ENCODE results near the gene SCARF2.
"Not testable (repeated sequence)": the region's sequence is repeated elsewhere in the genome, so short reads cannot be mapped to it uniquely, and the experiment has no call there.

Gene SCARF2

GRCh38 chr22:20427104-20427944, 10.3 kb downstream of the SCARF2 start:
- no peak for DNase-seq (ENCODE audit: low spot score)

GRCh38 chr22:20426259-20426615, 11.4 kb downstream of the SCARF2 start:
- no peak for DNase-seq (ENCODE audit: low spot score)

- DNase-seq (ENCODE audit: low spot score) = no peak
Observed at GRCh38 chr22:20425566-20426258, 11.9 kb downstream of the SCARF2 start.

GRCh38 chr22:20424932-20425565, 12.6 kb downstream of the SCARF2 start:
- DNase-seq (ENCODE audit: low spot score) = peak; percentile 17

- DNase-seq (ENCODE audit: low spot score) = no peak
Observed at GRCh38 chr22:20424568-20424931, 13.1 kb downstream of the SCARF2 start.

GRCh38 chr22:20423906-20424551, 13.6 kb downstream of the SCARF2 start:
- DNase-seq (ENCODE audit: low spot score) = no peak

GRCh38 chr22:20423008-20423905, 14.4 kb downstream of the SCARF2 start:
- DNase-seq (ENCODE audit: low spot score) = no peak

GRCh38 chr22:20422271-20423007, 15.2 kb downstream of the SCARF2 start:
- no peak for DNase-seq (ENCODE audit: low spot score)

- DNase-seq (ENCODE audit: low spot score) = no peak
Observed at GRCh38 chr22:20421507-20421874, 16.1 kb downstream of the SCARF2 start.

- no peak for DNase-seq (ENCODE audit: low spot score)
Observed at GRCh38 chr22:20420157-20420842, 17.3 kb downstream of the SCARF2 start.

- no peak for DNase-seq (ENCODE audit: low spot score)
Observed at GRCh38 chr22:20419664-20419951, 18.0 kb downstream of the SCARF2 start.

- peak; percentile 65 for DNase-seq (ENCODE audit: low spot score)
Observed at GRCh38 chr22:20418211-20418788, 19.3 kb downstream of the SCARF2 start.

- DNase-seq (ENCODE audit: low spot score) = not testable (repeated sequence)
Observed at GRCh38 chr22:20415699-20416098, 21.9 kb downstream of the SCARF2 start.

GRCh38 chr22:20415241-20415640, 22.4 kb downstream of the SCARF2 start:
- not testable (repeated sequence) for DNase-seq (ENCODE audit: low spot score)

GRCh38 chr22:20414450-20414849, 23.2 kb downstream of the SCARF2 start:
- DNase-seq (ENCODE audit: low spot score) = no peak

GRCh38 chr22:20414059-20414440, 23.6 kb downstream of the SCARF2 start:
- DNase-seq (ENCODE audit: low spot score) = no peak

- no peak for DNase-seq (ENCODE audit: low spot score)
Observed at GRCh38 chr22:20413217-20414058, 24.2 kb downstream of the SCARF2 start.

- DNase-seq (ENCODE audit: low spot score) = no peak
Observed at GRCh38 chr22:20412474-20413216, 25.0 kb downstream of the SCARF2 start.

Data from activated CD4-positive, alpha-beta T cell treated with anti-CD3 and anti-CD28 coated beads, Interleukin-2, Interleukin-4, amounts not matched to agents 100 ng/mL and 50 ng/mL, durations not matched to agents 16 hours and 8 hours (primary cell).